H1 (cell line): Measurements from ENCODE around the gene SEC61B. TPM values are rescaled to one million over a fixed set of nuclear protein-coding genes. Genes with fewer than 3 reads are reported as not detected.

Experiments used
- CEBPB ChIP-seq: IDR thresholded peaks from 2 replicates; pipeline ENCODE4 v1.6.1; 2012; ENCODE audit warnings: low read depth, low read length
- HDAC6 ChIP-seq: IDR thresholded peaks from one replicate; pipeline ENCODE4 v1.7.1; 2012; ENCODE audit warnings: low read depth, mild to moderate bottlenecking, inconsistent platforms, low read length, moderate library complexity
- RBBP5 ChIP-seq: IDR thresholded peaks from 2 replicates; pipeline ENCODE4 v1.7.1; 2012; ENCODE audit warnings: low read depth, mild to moderate bottlenecking, inconsistent platforms, low read length, moderate library complexity, borderline replicate concordance
- SUZ12 ChIP-seq: fragments of 200-600 bp; sonication (generic); IDR thresholded peaks from 2 replicates; pipeline ENCODE4 v1.6.1; 2012; ENCODE audit warnings: mild to moderate bottlenecking, inconsistent platforms, low read length, moderate library complexity, mixed read lengths
- TCF12 ChIP-seq: IDR thresholded peaks from 2 replicates; pipeline ENCODE4 v1.6.1; 2011; ENCODE audit warnings: low read depth, mild to moderate bottlenecking, low read length
- polyA plus RNA-seq, 7 experiments: library from polyadenylated mRNA; depleted of rRNA in 3 of 7; stranded (reverse) in 5 of 7; unstranded in 2 of 7; fragments of >200 nt in 5 of 7; fragments of 200-250 nt in 2 of 7; gene quantifications; 1 replicate in 5 of 7; 2 replicates in 1 of 7; 4 replicates in 1 of 7; pipeline versions ENCODE4 v1.2.1 to v1.2.3, GENCODE V29; 2011 to 2013; ENCODE audit warnings: missing spikeins in 2 of 7, mixed read lengths in 2 of 7
- total RNA-seq: library from RNA; stranded (reverse); fragmentation: NEBNext Ultra II Directional; extraction: Animal tissue kit (Norgen Biotek cat#: 25700); gene quantifications from 2 replicates; pipeline ENCODE4 v1.2.1, GENCODE V29; 2021

Gene SEC61B
- total and polyA plus RNA-seq, 2 of the 8 experiments (the other 6 are each of a cell fraction or from before 2014, with no cell fraction given) = 155 to 379 TPM

GRCh38 chr9:99272836-99273235 is 50.8 kb downstream of the SEC61B start (continued):
- TF ChIP-seq RBBP5 = no peak
- no peak for TF ChIP-seq HDAC6
- TF ChIP-seq TCF12 = no peak
- TF ChIP-seq CEBPB = no peak
- no peak for TF ChIP-seq SUZ12
